KMS-11 (cell line): Measurements from ENCODE around the gene RNF14.

ENCODE experiments used
- H2AFZ ChIP-seq: fragments of 200-600 bp; sonication (generic); 2 replicates; pipeline ENCODE4 v1.6.1; 2016; ENCODE audit warnings: antibody characterized with exemption, mixed run types, low read depth
- H3K27ac ChIP-seq: fragments of 200-600 bp; sonication (generic); 2 replicates; pipeline ENCODE4 v1.6.1; 2016; ENCODE audit warnings: mild to moderate bottlenecking, mixed run types
- H3K27me3 ChIP-seq: fragments of 200-600 bp; sonication (generic); 2 replicates; pipeline ENCODE4 v1.6.1; 2017; ENCODE audit warnings: mild to moderate bottlenecking, low read depth, mixed run types, moderate library complexity; ENCODE audit not compliant: insufficient read depth
- H3K36me3 ChIP-seq: fragments of 200-600 bp; sonication (generic); 2 replicates; pipeline ENCODE4 v1.6.1; 2017; ENCODE audit warnings: mild to moderate bottlenecking, mixed run types; ENCODE audit not compliant: insufficient read depth
- H3K4me1 ChIP-seq: fragments of 200-600 bp; sonication (generic); 2 replicates; pipeline ENCODE4 v1.6.1; 2016; ENCODE audit warnings: mild to moderate bottlenecking, low read depth, mixed run types; ENCODE audit not compliant: poor library complexity, severe bottlenecking
- H3K4me2 ChIP-seq: fragments of 200-600 bp; sonication (generic); 2 replicates; pipeline ENCODE4 v1.7.0; 2016; ENCODE audit warnings: mild to moderate bottlenecking, mixed run types
- H3K4me3 ChIP-seq: fragments of 200-600 bp; sonication (generic); IDR thresholded peaks from 2 replicates; pipeline ENCODE4 v1.6.1; 2017; ENCODE audit warnings: low read depth, low read length, mixed read lengths; ENCODE audit not compliant: insufficient read depth
- H3K79me2 ChIP-seq: fragments of 200-600 bp; sonication (generic); 2 replicates; pipeline ENCODE4 v1.6.1; 2016; ENCODE audit warnings: low read depth, mixed run types; ENCODE audit not compliant: insufficient read depth
- H3K9ac ChIP-seq: fragments of 200-600 bp; sonication (generic); 2 replicates; pipeline ENCODE4 v1.6.1; 2016; ENCODE audit warnings: mild to moderate bottlenecking, mixed run types
- H4K20me1 ChIP-seq: fragments of 200-600 bp; sonication (generic); 2 replicates; pipeline ENCODE4 v1.6.1; 2016; ENCODE audit warnings: mild to moderate bottlenecking, mixed run types; ENCODE audit not compliant: insufficient read depth
- CTCF ChIP-seq: fragments of 200-600 bp; sonication (generic); conservative IDR thresholded peaks from 2 replicates; pipeline ENCODE4 v1.6.1; 2017; ENCODE audit warnings: low read depth, mild to moderate bottlenecking, antibody characterized with exemption, low read length, moderate library complexity, mixed read lengths

The RNF14 gene

DNA sequence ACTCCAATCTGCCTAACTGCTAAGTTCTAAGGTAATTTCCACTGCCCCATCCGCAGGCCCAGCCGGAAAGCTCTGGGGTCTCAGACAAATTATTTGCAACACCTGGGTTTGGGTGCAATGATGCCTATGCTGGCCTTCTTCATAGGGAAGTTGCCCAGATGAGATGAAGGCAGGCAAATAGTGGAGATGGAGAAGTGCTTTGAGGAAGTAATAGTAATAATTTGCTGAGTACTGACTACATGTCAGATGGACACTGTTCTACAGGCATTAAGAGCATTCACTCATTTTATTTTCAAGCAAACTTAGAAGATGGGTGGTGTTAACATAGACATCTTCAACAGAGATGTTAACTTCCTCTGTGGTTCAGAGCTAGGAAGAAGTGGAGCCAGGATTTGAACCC, 14.7 kb upstream of the RNF14 start:
- no peaks in the 10 kb centered on the region for H3K79me2 ChIP-seq
- H3K27me3 ChIP-seq, result no peaks in the 10 kb centered on the region
- TF ChIP-seq CTCF, result no peak
- no peak overlapping the region for H3K4me2 ChIP-seq
- no peak overlapping the region for H2AFZ ChIP-seq
- H3K9ac ChIP-seq, result no peak overlapping the region
- no peaks in the 10 kb centered on the region for H3K4me1 ChIP-seq
- no peak overlapping the region for H3K27ac ChIP-seq
- no peaks in the 10 kb centered on the region for H3K36me3 ChIP-seq
- H3K4me3 ChIP-seq, result no peak overlapping the region
- no peaks in the 10 kb centered on the region for H4K20me1 ChIP-seq

- H3K4me2 ChIP-seq, result no peak overlapping the region
- no peak overlapping the region for H3K4me3 ChIP-seq
- peaks cover 18% of the 10 kb centered on the region for H3K4me1 ChIP-seq
- no peak overlapping the region for H3K9ac ChIP-seq
- no peaks in the 10 kb centered on the region for H3K79me2 ChIP-seq
- no peaks in the 10 kb centered on the region for H3K36me3 ChIP-seq
- no peak for TF ChIP-seq CTCF
- H2AFZ ChIP-seq, result no peak overlapping the region
- H3K27ac ChIP-seq, result no peak overlapping the region
- H4K20me1 ChIP-seq, result no peaks in the 10 kb centered on the region
- H3K27me3 ChIP-seq, result no peaks in the 10 kb centered on the region
These were observed 11.4 kb upstream of the RNF14 start for GRCh38 chr5:141957367-141957996.

- Histone ChIP-seq H3K36me3 (no peaks in the 10 kb centered on the region), H4K20me1 (no peaks in the 10 kb centered on the region), H2AFZ (no peak within 1 kb of the TSS), H3K27ac (no peak within 1 kb of the TSS), H3K4me2 (no peak within 1 kb of the TSS), H3K9ac (no peak within 1 kb of the TSS), H3K4me1 (peaks cover 18% of the 10 kb centered on the region), H3K27me3 (no peaks in the 10 kb centered on the region), H3K79me2 (no peaks in the 10 kb centered on the region), H3K4me3 (no peak within 1 kb of the TSS)
- no peak for TF ChIP-seq CTCF
These were observed 10.8 kb upstream of the RNF14 start, which contains the start of gene PCDH12 for GRCh38 chr5:141958113-141958512. PCDH12 (minus strand) TSS chr5:141958202; CDS start chr5:141957851, 351 bp downstream.

DNA sequence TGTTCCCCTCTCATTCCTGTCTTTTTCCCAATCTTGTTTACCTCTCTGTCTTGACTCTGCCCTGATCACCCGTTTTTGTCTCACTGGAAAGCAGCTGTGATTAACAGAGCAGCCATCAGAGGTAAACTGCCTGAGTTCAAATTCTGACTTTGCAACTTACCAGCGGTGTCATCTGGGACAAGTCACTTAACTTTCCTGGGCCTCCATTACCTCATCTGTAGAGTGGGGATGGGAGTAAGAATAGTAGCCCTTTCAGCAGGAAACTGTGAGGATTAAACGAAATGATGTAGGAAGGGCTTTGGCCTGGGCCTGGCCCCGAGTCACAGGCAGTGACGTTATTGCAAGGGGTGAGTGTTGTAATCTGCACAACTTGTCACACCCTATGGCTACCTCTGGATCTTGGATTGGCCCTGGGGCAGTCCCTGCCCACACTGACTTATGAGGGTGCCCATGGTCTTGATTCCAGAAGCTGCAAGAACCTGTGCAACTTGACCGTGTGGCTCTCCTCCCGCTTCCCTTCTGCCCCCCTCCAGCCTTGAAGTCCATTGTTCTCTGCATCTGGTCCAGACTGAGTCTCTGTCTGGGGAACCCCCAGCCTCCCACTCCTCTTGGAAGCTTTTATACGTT, 10.2 kb upstream of the RNF14 start:
- Histone ChIP-seq H2AFZ (no peak overlapping the region), H3K4me3 (no peak overlapping the region), H3K36me3 (no peaks in the 10 kb centered on the region), H3K9ac (no peak overlapping the region), H3K79me2 (no peaks in the 10 kb centered on the region), H4K20me1 (no peaks in the 10 kb centered on the region), H3K4me1 (peaks cover 18% of the 10 kb centered on the region), H3K27ac (no peak overlapping the region), H3K4me2 (no peak overlapping the region), H3K27me3 (no peaks in the 10 kb centered on the region)
- no peak for TF ChIP-seq CTCF
